GM12865 (cell line): ENCODE measurements around the gene CCDC192.
A peak's percentile ranks its signal among the peaks of the same experiment; 100 is the strongest.

Experiments used
- DNase-seq: peaks from one replicate; pipeline ENCODE4 v3.0.0; 2010; ENCODE audit warnings: low read depth
- H3K4me3 ChIP-seq: 2 replicates; pipeline ENCODE4 v1.5.1; 2011; ENCODE audit warnings: mild to moderate bottlenecking, low read depth, low read length, control low read depth
- TF ChIP-seq, protein P1 (sequence below): IDR thresholded peaks from 2 replicates; pipeline ENCODE4 v1.5.1; 2011; ENCODE audit warnings: low read length, control low read depth, low read depth, inconsistent platforms; ENCODE audit not compliant: insufficient read depth; ENCODE audit errors: missing control alignments

CCDC192 gene

DNA sequence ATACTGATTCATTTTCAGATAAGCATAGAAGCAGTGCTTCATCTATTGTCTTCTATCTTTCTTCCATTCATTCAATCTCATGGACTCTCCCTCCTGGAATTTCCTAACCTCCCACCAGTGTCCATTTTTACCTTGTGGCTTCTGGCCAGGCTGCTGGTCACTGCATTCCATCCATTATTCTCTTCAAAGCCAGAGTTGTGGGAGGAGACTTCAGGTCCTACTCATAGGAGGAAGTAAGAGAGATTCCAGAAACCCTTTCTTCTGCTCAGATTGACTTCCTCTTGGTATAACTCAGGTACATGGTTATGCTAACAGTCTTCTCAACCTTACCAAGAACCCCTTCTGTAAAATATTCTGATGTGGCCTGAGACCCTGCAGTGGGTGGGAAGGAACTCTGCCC, 227.1 kb downstream of the CCDC192 start:
- no peak overlapping the region for H3K4me3 ChIP-seq
- TF ChIP-seq, protein P1, sequence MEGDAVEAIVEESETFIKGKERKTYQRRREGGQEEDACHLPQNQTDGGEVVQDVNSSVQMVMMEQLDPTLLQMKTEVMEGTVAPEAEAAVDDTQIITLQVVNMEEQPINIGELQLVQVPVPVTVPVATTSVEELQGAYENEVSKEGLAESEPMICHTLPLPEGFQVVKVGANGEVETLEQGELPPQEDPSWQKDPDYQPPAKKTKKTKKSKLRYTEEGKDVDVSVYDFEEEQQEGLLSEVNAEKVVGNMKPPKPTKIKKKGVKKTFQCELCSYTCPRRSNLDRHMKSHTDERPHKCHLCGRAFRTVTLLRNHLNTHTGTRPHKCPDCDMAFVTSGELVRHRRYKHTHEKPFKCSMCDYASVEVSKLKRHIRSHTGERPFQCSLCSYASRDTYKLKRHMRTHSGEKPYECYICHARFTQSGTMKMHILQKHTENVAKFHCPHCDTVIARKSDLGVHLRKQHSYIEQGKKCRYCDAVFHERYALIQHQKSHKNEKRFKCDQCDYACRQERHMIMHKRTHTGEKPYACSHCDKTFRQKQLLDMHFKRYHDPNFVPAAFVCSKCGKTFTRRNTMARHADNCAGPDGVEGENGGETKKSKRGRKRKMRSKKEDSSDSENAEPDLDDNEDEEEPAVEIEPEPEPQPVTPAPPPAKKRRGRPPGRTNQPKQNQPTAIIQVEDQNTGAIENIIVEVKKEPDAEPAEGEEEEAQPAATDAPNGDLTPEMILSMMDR: no peak
- no peak for DNase-seq

DNA sequence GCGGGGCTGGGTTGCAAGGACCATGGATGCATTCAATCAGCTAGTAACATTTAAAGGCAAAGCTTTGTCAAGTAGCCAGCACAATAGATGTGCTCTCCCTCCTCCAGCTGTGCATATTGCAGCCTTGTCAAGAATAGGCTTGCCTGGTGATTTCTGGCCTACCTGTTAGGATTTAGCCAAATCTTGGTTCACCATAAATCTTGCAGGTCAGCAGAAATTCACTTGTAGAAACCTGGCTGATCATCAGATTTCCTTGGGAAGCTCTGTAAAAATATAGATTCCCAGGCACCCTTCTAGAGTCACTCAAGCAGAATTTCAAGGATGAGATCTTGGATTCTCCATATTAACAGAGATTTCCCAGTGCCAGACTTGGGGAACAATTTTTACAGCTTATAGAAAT, 228.2 kb downstream of the CCDC192 start:
- no peak for DNase-seq
- no peak overlapping the region for H3K4me3 ChIP-seq
- TF ChIP-seq, protein P1: no peak

DNA sequence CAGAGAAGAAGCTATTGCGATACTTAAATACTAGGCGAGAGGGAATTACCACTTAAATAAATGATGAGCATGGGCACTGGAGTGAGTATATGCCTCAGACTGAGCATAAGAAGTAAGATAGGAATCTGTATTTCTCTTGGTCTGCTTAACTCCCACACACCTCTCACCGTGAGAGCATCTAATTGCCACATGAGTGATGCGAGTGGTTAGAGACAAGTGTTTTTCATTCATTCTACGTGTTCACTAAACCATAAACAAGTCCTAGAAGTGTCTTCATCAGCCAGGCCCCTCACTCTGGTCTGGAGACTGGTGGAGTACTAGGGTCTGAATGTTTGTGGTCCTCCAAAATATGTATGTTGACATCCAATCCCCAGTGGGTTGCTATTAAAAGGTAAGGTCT, 230.2 kb downstream of the CCDC192 start:
- no peak overlapping the region for H3K4me3 ChIP-seq
- TF ChIP-seq, protein P1: no peak
- no peak for DNase-seq

DNA sequence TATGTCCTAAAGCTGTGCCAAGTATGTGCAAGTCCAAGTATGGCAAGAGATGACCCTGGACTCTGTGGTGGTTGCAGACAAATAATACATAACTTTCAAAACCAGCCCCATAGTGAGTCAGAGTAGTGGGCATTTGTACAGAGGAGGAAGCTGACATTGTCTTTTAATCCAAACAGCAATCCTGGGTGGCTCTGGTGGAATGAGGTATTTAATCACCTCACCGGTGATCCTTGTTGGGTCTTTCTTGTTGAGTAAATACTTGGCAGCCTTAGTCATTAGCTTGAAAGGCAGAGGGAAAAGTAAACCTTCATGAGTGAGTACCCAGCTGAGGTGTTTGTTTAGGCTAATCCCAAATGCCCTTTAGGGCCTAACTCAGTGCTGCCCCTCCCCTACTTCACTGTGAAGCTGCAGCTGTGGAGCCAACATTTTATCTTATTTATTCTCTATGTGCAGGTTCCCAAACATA, 231.6 kb downstream of the CCDC192 start:
- no peak for DNase-seq
- TF ChIP-seq, protein P1: no peak
- no peak overlapping the region for H3K4me3 ChIP-seq

DNA sequence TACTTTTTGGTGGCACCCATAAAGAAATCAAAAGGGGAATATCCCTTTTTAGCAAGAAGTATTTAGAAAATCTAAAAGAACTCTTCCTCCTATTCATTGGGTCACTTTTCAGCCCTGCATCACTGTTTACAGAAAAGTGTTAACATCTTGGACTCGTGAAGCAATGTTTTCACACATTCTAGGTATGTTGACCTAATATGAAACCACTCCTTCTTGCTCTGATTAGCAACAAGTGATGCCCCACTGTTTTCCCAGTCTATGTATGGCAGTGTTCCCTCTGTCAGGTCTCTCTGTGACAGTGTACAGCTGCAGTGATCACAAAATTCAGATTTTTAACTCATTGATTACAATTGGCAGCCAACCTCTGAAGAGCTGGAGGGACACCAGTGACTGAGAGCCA, 232.2 kb downstream of the CCDC192 start:
- DNase-seq: no peak
- TF ChIP-seq, protein P1: no peak
- H3K4me3 ChIP-seq: no peak overlapping the region

DNA sequence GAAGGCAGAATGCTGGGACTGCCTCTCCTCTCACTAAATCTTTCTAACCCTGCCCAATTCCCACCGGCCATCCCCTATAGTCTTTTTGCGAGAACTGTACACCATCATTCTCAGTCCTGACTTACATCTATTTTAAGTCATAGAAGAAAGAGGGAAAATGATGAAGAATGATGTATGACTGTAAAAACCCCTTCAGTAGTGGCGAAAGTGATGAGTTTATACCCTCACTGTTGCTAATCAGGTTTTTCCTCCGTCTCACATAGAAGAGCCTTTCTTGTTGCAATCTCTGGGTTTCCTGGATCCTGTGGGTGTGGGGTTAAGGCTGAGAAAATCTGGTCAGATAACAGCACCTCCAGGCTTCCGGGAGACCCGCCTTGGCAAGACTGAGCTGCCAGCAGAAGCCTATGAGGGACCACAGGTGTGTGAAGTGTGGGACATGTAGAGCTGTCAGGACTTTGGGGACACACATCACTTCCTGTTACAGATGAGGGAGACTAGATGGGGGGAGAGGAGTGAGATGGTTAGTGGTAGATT, 233.3 kb downstream of the CCDC192 start:
- DNase-seq: peak; percentile 24
- TF ChIP-seq, protein P1: no peak
- no peak overlapping the region for H3K4me3 ChIP-seq

DNA sequence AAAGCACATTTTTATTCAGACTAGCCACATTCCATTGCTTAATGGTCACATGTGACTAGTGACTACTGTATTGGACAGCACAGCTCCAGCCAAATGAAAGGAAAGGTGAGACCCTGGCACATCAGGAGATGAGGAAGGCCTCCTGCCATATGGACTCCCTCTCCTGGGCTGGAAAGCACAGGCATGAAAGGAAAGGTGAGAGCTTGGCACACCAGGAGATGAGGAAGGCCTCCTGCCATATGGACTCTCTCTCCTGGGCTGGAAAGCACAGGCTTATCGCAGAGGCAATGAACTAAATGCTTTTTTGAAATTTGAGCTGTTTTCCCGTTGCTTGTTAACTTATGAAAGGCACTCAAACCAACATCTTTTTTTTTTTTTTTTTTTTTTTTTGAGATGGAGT, 235.6 kb downstream of the CCDC192 start:
- TF ChIP-seq, protein P1: no peak
- DNase-seq: no peak

More for the DNA sequence above, 235.6 kb downstream of the CCDC192 start:
- no peak overlapping the region for H3K4me3 ChIP-seq
